ENCODE data around the gene FBXW2.

GRCh38 chr9:120726484-120726883 is 66.7 kb downstream of the FBXW2 start:
- TF ChIP-seq CTCF (IDR thresholded peaks at IDR 0.05), result no peak
- no peak for TF ChIP-seq POLR2A (IDR thresholded peaks at IDR 0.05)

All from adrenal gland (tissue), 5 donors.